SK-N-SH treated with all-trans-retinoic acid at 6 μM for 48 hours (cell line): ENCODE results near the gene ALS2CL.

Experiments used
- ATAC-seq: fragments of 200-7000 bp; cut with Tn5 transposase; 3 replicates; pipeline ENCODE4 v1.9.1; 2020; ENCODE audit warnings: mild to moderate bottlenecking, moderate library complexity
- BACH2 ChIP-seq: fragments of 250-450 bp; sonication (Bioruptor Pico); IDR thresholded peaks from 2 replicates; pipeline ENCODE4 v1.9.0; 2021; ENCODE audit warnings: mild to moderate bottlenecking, borderline replicate concordance
- CSDC2 ChIP-seq: fragments of 250-450 bp; sonication (Bioruptor Pico); IDR thresholded peaks from 2 replicates; pipeline ENCODE4 v1.5.0; 2020; ENCODE audit warnings: mild to moderate bottlenecking, moderate library complexity
- ESRRG ChIP-seq: fragments of 250-450 bp; sonication (Bioruptor Pico); IDR thresholded peaks from 2 replicates; pipeline ENCODE4 v1.6.1; 2021; ENCODE audit warnings: mild to moderate bottlenecking
- ISL1 ChIP-seq: fragments of 250-450 bp; sonication (Bioruptor Pico); IDR thresholded peaks from 2 replicates; pipeline ENCODE4 v2.1.2; 2022; ENCODE audit warnings: mild to moderate bottlenecking, moderate library complexity
- OSR1 ChIP-seq: fragments of 250-450 bp; sonication (Bioruptor Pico); IDR thresholded peaks from 2 replicates; pipeline ENCODE4 v1.8.0; 2022; ENCODE audit warnings: moderate library complexity, mild to moderate bottlenecking, inconsistent platforms
- PPARA ChIP-seq: fragments of 250-450 bp; sonication (Bioruptor Pico); IDR thresholded peaks from 2 replicates; pipeline ENCODE4 v1.5.0; 2020; ENCODE audit warnings: mild to moderate bottlenecking, borderline replicate concordance
- RARB ChIP-seq: fragments of 250-450 bp; sonication (Bioruptor Pico); IDR thresholded peaks from 2 replicates; pipeline ENCODE4 v1.8.0; 2021; ENCODE audit warnings: mild to moderate bottlenecking, moderate library complexity
- SNAI2 ChIP-seq: fragments of 250-450 bp; sonication (Bioruptor Pico); IDR thresholded peaks from 2 replicates; pipeline ENCODE4 v1.5.0; 2020; ENCODE audit warnings: mild to moderate bottlenecking, moderate library complexity
- TOX ChIP-seq: fragments of 250-450 bp; sonication (Bioruptor Pico); IDR thresholded peaks from 2 replicates; pipeline ENCODE4 v1.8.0; 2021; ENCODE audit warnings: mild to moderate bottlenecking, moderate library complexity, borderline replicate concordance
- ZC3H10 ChIP-seq: fragments of 250-450 bp; sonication (Bioruptor Pico); IDR thresholded peaks from 2 replicates; pipeline ENCODE4 v1.5.1; 2021; ENCODE audit warnings: mild to moderate bottlenecking, moderate library complexity
- ZFP3 ChIP-seq: fragments of 250-450 bp; sonication (Bioruptor Pico); IDR thresholded peaks from 2 replicates; pipeline ENCODE4 v1.5.0; 2020; ENCODE audit warnings: mild to moderate bottlenecking, moderate library complexity
- ZNF8 ChIP-seq: fragments of 450-650 bp; formaldehyde crosslinking; IDR thresholded peaks from 2 replicates; pipeline ENCODE4 v1.5.0; 2020; ENCODE audit warnings: mild to moderate bottlenecking, moderate library complexity
- TF ChIP-seq, protein P1 (sequence below): fragments of 250-450 bp; sonication (Bioruptor Pico); IDR thresholded peaks from 2 replicates; pipeline ENCODE4 v1.5.0; 2020; ENCODE audit warnings: mild to moderate bottlenecking, moderate library complexity
- TF ChIP-seq, protein P2 (sequence below): fragments of 250-450 bp; sonication (Bioruptor Pico); IDR thresholded peaks from 2 replicates; pipeline ENCODE4 v1.5.1; 2021; ENCODE audit warnings: mild to moderate bottlenecking, moderate library complexity
- TF ChIP-seq, protein P3 (sequence below): fragments of 250-450 bp; sonication (Bioruptor Pico); IDR thresholded peaks from 2 replicates; pipeline ENCODE4 v1.8.0; 2020; ENCODE audit warnings: mild to moderate bottlenecking, moderate library complexity, borderline replicate concordance
- TF ChIP-seq, protein P4 (sequence below): fragments of 250-450 bp; sonication (Bioruptor Pico); IDR thresholded peaks from 2 replicates; pipeline ENCODE4 v1.8.0; 2021; ENCODE audit warnings: low read depth, mild to moderate bottlenecking, moderate library complexity, borderline replicate concordance
- TF ChIP-seq, protein P5 (sequence below): fragments of 250-450 bp; sonication (Bioruptor Pico); IDR thresholded peaks from 2 replicates; pipeline ENCODE4 v1.5.1; 2020; ENCODE audit warnings: low read depth, mild to moderate bottlenecking, moderate library complexity

ALS2CL gene

DNA sequence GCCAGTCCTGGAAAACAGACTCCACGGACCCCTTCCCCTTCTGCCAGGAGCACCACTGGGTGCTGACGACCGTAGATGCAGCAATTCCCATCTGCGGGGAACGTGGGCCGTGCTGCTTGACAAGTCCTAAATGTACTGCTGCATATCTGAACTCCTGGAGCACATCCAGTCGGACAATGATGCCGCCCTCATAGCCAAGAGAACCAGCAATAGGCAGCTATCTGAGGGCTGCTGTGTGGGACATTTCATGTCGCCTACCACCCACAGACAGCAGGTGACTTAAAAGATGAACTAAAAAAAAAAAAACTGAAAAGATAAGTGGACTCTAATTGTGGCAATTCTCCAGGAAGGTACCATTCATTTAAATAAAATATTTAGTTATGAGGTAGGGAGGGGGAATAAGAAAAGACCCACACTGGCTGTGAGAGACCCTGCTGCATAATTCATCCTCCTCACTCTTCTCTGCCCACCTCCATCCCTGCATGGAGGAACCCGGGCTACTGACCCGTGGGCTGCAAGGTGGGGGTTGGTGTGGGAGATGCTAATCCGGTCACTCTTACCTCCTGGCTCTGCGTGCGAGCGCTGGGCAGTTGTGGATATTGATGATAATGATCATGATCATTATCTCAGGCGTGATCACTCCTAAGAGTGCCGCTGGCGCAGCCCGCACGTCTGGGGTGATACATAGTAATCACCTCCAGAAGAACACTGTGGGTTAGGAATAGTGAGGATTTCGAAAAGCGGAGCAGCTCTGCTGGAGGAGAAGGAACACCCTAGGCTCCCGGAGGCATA lies 28.3 kb downstream of the ALS2CL start:
- no peak for ATAC-seq
- TF ChIP-seq BACH2 (CRISPR knock-in tag) (no peak), ZC3H10 (CRISPR knock-in tag) (no peak), TOX (CRISPR knock-in tag) (no peak), SNAI2 (CRISPR knock-in tag) (no peak), ZNF8 (CRISPR knock-in tag) (no peak), ESRRG (CRISPR knock-in tag) (no peak), CSDC2 (no peak), ZFP3 (CRISPR knock-in tag) (no peak), OSR1 (CRISPR knock-in tag) (no peak), PPARA (CRISPR knock-in tag) (no peak), RARB (CRISPR knock-in tag) (no peak), ISL1 (CRISPR knock-in tag) (no peak)
- TF ChIP-seq, protein P1, sequence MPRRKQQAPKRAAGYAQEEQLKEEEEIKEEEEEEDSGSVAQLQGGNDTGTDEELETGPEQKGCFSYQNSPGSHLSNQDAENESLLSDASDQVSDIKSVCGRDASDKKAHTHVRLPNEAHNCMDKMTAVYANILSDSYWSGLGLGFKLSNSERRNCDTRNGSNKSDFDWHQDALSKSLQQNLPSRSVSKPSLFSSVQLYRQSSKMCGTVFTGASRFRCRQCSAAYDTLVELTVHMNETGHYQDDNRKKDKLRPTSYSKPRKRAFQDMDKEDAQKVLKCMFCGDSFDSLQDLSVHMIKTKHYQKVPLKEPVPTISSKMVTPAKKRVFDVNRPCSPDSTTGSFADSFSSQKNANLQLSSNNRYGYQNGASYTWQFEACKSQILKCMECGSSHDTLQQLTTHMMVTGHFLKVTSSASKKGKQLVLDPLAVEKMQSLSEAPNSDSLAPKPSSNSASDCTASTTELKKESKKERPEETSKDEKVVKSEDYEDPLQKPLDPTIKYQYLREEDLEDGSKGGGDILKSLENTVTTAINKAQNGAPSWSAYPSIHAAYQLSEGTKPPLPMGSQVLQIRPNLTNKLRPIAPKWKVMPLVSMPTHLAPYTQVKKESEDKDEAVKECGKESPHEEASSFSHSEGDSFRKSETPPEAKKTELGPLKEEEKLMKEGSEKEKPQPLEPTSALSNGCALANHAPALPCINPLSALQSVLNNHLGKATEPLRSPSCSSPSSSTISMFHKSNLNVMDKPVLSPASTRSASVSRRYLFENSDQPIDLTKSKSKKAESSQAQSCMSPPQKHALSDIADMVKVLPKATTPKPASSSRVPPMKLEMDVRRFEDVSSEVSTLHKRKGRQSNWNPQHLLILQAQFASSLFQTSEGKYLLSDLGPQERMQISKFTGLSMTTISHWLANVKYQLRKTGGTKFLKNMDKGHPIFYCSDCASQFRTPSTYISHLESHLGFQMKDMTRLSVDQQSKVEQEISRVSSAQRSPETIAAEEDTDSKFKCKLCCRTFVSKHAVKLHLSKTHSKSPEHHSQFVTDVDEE, result no peak
- TF ChIP-seq, protein P2, sequence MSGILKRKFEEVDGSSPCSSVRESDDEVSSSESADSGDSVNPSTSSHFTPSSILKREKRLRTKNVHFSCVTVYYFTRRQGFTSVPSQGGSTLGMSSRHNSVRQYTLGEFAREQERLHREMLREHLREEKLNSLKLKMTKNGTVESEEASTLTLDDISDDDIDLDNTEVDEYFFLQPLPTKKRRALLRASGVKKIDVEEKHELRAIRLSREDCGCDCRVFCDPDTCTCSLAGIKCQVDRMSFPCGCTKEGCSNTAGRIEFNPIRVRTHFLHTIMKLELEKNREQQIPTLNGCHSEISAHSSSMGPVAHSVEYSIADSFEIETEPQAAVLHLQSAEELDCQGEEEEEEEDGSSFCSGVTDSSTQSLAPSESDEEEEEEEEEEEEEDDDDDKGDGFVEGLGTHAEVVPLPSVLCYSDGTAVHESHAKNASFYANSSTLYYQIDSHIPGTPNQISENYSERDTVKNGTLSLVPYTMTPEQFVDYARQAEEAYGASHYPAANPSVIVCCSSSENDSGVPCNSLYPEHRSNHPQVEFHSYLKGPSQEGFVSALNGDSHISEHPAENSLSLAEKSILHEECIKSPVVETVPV, result no peak
- TF ChIP-seq, protein P3, sequence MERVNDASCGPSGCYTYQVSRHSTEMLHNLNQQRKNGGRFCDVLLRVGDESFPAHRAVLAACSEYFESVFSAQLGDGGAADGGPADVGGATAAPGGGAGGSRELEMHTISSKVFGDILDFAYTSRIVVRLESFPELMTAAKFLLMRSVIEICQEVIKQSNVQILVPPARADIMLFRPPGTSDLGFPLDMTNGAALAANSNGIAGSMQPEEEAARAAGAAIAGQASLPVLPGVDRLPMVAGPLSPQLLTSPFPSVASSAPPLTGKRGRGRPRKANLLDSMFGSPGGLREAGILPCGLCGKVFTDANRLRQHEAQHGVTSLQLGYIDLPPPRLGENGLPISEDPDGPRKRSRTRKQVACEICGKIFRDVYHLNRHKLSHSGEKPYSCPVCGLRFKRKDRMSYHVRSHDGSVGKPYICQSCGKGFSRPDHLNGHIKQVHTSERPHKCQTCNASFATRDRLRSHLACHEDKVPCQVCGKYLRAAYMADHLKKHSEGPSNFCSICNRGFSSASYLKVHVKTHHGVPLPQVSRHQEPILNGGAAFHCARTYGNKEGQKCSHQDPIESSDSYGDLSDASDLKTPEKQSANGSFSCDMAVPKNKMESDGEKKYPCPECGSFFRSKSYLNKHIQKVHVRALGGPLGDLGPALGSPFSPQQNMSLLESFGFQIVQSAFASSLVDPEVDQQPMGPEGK, result no peak
- TF ChIP-seq, protein P4, sequence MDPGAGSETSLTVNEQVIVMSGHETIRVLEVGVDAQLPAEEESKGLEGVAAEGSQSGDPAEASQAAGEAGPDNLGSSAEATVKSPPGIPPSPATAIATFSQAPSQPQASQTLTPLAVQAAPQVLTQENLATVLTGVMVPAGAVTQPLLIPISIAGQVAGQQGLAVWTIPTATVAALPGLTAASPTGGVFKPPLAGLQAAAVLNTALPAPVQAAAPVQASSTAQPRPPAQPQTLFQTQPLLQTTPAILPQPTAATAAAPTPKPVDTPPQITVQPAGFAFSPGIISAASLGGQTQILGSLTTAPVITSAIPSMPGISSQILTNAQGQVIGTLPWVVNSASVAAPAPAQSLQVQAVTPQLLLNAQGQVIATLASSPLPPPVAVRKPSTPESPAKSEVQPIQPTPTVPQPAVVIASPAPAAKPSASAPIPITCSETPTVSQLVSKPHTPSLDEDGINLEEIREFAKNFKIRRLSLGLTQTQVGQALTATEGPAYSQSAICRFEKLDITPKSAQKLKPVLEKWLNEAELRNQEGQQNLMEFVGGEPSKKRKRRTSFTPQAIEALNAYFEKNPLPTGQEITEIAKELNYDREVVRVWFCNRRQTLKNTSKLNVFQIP (CRISPR knock-in tag), result no peak
- TF ChIP-seq, protein P5, sequence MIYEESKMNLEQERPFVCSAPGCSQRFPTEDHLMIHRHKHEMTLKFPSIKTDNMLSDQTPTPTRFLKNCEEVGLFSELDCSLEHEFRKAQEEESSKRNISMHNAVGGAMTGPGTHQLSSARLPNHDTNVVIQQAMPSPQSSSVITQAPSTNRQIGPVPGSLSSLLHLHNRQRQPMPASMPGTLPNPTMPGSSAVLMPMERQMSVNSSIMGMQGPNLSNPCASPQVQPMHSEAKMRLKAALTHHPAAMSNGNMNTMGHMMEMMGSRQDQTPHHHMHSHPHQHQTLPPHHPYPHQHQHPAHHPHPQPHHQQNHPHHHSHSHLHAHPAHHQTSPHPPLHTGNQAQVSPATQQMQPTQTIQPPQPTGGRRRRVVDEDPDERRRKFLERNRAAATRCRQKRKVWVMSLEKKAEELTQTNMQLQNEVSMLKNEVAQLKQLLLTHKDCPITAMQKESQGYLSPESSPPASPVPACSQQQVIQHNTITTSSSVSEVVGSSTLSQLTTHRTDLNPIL, result no peak

DNA sequence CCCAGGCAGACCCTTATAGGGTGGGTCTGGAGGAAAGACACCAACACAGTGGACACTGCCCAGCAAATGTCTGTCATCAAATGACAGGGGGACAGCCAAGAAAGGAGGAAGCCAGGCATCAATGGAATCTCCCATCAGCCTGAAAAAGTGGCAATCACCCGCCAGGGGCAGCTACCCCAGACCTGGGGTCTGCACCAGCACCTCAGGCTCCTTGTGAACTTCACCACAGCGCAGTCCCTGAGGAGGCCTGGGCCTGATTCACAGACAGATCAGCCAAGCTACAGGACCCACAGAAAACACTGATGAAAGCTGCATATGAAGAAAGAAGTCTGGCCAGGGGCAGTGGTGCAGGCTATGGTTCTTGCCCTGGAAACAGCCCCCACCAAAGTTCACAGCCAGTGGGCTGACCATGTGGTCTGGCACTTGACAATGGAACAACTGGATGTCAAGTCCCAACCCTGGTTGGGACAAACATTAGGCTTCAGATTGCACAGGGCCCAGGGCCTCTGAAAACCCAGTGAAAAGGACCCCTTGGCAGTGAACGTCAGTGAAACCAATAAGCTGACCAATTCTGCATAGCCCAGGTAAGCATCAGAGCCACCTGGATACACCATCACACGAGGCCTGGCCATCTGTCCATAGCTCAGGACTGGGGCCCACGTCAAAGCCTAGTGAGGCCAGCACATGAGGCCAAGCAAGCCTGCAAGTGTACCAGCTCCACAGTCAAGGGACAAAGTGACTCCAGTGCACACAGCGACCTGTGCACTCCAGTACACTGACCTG lies 29.1 kb downstream of the ALS2CL start:
- no peak for ATAC-seq
- TF ChIP-seq PPARA (CRISPR knock-in tag) (no peak), BACH2 (CRISPR knock-in tag) (no peak), TOX (CRISPR knock-in tag) (no peak), ZNF8 (CRISPR knock-in tag) (no peak), SNAI2 (CRISPR knock-in tag) (no peak), ZFP3 (CRISPR knock-in tag) (no peak), CSDC2 (no peak)
- TF ChIP-seq, protein P5, result no peak
- TF ChIP-seq, protein P1, result no peak
